Measurements from ENCODE around the gene KCP. TPM values are rescaled to one million over a fixed set of nuclear protein-coding genes. Genes with fewer than 3 reads are reported as not detected.

KCP gene
- total and polyA plus RNA-seq, 8 donors, result 0.08 to 0.95 (median 0.35) TPM

DNA sequence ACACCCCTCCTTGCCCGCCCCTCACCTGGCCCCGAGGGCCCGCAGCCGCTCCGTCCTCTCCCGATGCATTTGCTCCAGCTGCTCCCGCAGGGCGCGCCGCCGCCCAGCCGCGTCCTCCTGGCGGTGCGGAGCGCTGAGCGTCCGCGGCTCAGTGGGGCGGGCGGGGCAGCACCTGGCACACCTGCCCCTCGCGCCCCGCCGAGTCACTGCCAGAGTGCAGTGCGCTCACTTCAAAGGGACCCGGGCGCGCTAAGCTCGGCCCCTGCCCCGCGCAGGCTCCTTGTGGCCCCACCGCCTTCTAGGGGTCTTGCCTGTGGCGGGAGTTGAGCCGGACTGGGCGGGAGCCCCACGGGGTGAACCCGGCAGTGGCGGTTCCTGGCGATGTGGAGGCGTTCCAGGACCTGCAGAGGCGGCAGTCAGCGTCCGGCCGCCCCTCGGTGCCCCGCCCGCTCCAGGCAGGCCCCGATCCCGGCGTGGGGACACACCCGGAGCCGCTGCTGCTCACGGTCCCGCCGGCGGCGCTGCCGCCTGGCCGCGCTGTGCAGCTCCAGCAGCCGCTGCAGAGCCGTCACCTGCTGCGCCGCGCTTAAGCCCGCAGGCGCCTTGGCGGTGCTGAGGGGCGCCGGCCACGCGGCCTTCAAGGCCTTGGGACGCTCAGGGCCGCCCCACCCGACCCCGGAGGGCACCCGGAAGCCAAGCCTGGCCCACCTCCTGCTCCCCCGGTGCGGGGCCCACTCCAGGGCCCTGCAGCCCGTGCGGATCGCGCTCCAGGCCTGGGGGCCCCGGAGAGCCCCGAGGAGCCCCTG is 41.2 kb downstream of the KCP start:
- H3K4me1 ChIP-seq, result peaks cover 0 to 7% (median 5%) of the 10 kb centered on the region in 3 donors
- intact Hi-C loops (cut with DNase I), result no loop called here
- H3K27ac ChIP-seq, result no peak overlapping the region
- no peaks in the 10 kb centered on the region for H3K36me3 ChIP-seq
- no peaks in the 10 kb centered on the region for H3K27me3 ChIP-seq
- WGBS, 2 donors, result 0 to 1% methylated on average over 69 to 86 of the region's 86 CpGs
- DNase-seq (peak; percentile 42 to 88 (median 72)), ATAC-seq (peak; percentile 87 to 91 (median 90)), FAIRE-seq (no peak)
- no peaks in the 10 kb centered on the region for H3K9me3 ChIP-seq
- TF ChIP-seq, protein P1, sequence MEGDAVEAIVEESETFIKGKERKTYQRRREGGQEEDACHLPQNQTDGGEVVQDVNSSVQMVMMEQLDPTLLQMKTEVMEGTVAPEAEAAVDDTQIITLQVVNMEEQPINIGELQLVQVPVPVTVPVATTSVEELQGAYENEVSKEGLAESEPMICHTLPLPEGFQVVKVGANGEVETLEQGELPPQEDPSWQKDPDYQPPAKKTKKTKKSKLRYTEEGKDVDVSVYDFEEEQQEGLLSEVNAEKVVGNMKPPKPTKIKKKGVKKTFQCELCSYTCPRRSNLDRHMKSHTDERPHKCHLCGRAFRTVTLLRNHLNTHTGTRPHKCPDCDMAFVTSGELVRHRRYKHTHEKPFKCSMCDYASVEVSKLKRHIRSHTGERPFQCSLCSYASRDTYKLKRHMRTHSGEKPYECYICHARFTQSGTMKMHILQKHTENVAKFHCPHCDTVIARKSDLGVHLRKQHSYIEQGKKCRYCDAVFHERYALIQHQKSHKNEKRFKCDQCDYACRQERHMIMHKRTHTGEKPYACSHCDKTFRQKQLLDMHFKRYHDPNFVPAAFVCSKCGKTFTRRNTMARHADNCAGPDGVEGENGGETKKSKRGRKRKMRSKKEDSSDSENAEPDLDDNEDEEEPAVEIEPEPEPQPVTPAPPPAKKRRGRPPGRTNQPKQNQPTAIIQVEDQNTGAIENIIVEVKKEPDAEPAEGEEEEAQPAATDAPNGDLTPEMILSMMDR (IDR thresholded peaks at IDR 0.05), result no peak
- peak overlapping the region; percentile 33 to 80 (median 68) for H3K4me3 ChIP-seq

DNA sequence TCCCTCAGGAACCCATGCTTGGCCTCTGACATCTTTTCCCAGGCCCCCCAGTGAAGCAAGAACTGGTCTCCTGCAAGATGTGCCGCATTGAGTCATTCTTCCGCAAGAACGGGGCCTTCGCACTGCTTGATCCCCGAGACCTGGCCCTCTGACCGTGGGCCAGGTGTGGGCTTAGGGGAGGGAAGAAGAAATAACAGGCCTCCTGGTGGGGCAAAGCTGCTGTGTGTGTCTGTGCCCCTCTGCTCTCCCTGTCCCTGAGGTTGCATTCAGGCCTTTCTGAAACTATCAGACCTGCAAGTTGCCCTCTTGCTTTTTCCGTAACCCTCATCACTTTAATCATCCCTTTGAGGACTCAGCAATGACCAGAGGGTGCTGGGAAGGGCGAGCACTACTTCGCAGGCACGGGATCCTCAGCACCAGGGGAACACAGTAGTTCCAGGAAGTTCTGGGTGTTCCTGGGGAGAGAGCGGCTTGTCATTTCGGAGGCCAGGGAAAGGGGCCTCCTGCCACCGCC is 41.8 kb downstream of the KCP start:
- Histone ChIP-seq H3K27ac (no peak overlapping the region), H3K4me1 (peaks cover 5 to 9% (median 7%) of the 10 kb centered on the region in 3 donors), H3K36me3 (no peaks in the 10 kb centered on the region), H3K9me3 (no peaks in the 10 kb centered on the region), H3K4me3 (peak overlapping the region; percentile 33 to 80 (median 68)), H3K27me3 (no peaks in the 10 kb centered on the region)
- TF ChIP-seq, protein P1 (IDR thresholded peaks at IDR 0.05), result no peak
- FAIRE-seq (no peak), DNase-seq (peak in 1 of 6 donors; percentile 34), ATAC-seq (peak; percentile 26 to 46 (median 35))
- intact Hi-C loops (cut with DNase I), result no loop called here
- 38 to 39% methylated on average over 13 of the region's 13 CpGs for WGBS, 2 donors

DNA sequence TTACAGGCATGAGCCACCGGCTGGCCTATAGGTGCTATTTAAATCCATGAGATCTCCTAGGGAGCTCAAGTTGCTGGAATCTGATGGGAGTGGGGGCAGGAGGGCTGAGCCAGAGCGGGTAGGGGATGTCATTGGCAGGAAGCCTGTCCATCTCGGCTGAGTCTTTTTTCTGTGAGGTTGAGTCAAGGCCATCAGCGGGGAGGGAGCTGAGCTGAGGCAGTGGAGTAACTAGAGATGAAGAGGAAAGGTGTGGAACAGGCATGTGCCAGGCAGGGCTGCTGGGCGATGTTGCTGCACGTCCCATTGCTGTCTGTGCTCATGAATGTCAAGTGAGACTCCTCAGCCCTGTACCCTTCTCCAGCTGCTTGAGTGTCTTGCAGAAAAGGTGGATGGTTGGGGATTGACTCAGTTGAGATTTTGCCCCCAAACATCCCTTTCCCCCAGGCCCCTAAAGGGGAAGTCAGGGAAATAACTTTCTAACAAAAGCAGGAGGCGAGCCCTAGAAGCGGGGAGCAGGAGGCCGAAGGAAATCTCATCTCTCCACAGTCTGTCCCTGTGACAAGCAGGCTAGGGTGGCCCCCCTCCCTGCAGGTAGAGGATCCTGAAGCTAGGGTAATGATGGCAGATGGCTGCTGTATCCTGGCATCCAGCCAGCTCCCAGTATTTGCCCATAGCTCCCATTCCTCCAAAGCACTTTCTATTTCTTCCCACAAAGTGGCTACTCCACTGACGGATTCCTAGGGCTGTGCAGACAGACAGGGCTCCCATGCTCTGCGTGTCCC is 42.5 kb downstream of the KCP start:
- 74 to 79% methylated on average over 11 of the region's 11 CpGs for WGBS, 2 donors
- ATAC-seq, result no peak
- H3K27me3 ChIP-seq, result no peaks in the 10 kb centered on the region
- H3K4me3 ChIP-seq, result no peak overlapping the region
- FAIRE-seq, result no peak
- H3K4me1 ChIP-seq, result peaks cover 7 to 11% (median 7%) of the 10 kb centered on the region in 3 donors
- no peaks in the 10 kb centered on the region for H3K9me3 ChIP-seq
- intact Hi-C loops (cut with DNase I), result no loop called here
- no peaks in the 10 kb centered on the region for H3K36me3 ChIP-seq
- peak in 1 of 6 donors; percentile 54 for DNase-seq
- no peak overlapping the region for H3K27ac ChIP-seq
- TF ChIP-seq, protein P1 (IDR thresholded peaks at IDR 0.05), result no peak

DNA sequence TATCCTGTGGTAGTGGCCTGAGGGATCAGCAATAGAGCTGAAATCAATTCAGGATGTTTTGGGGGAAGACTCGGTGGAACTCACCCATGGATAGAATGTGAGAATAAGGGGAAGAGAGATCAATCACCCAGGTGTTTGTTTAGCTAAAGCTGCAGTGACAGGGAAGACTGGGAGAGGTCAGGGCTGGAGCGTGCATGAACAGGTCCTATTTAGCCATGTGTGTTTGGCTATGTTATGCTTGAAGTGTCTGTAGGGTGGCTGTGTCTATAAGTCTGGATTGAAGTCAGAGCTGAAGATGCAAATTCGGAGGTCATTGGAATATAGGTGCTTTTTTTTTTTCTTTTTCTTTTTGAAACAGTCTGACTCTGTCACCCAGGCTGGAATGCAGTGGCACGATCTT is 43.3 kb downstream of the KCP start:
- Histone ChIP-seq H3K27me3 (no peaks in the 10 kb centered on the region), H3K27ac (no peak overlapping the region), H3K36me3 (no peaks in the 10 kb centered on the region), H3K4me3 (no peak overlapping the region), H3K4me1 (peaks cover 7 to 12% (median 7%) of the 10 kb centered on the region in 3 donors), H3K9me3 (no peaks in the 10 kb centered on the region)
- 82 to 93% methylated on average over 4 of the region's 4 CpGs for WGBS, 2 donors
- intact Hi-C loops (cut with DNase I), result no loop called here
- ATAC-seq (no peak), FAIRE-seq (no peak), DNase-seq (no peak)
- TF ChIP-seq, protein P1 (IDR thresholded peaks at IDR 0.05), result no peak

Data from pancreas (tissue), 10 donors.